HepG2 (cell line): Measurements from ENCODE around the gene SIGLEC14.

Experiments
- ATF1 ChIP-seq: IDR thresholded peaks from 2 replicates; pipeline ENCODE4 v1.6.1; 2016; ENCODE audit warnings: mild to moderate bottlenecking, control low read depth
- SP2 ChIP-seq: sonication (generic); formaldehyde crosslinking; IDR thresholded peaks from 2 replicates; pipeline ENCODE4 v1.5.1; 2020; ENCODE audit warnings: mild to moderate bottlenecking, missing genetic modification reagents
- ZNF660 ChIP-seq: sonication (generic); formaldehyde crosslinking; IDR thresholded peaks from 2 replicates; pipeline ENCODE4 v1.5.1; 2020; ENCODE audit warnings: mild to moderate bottlenecking, low read depth, missing genetic modification reagents, borderline replicate concordance

DNA sequence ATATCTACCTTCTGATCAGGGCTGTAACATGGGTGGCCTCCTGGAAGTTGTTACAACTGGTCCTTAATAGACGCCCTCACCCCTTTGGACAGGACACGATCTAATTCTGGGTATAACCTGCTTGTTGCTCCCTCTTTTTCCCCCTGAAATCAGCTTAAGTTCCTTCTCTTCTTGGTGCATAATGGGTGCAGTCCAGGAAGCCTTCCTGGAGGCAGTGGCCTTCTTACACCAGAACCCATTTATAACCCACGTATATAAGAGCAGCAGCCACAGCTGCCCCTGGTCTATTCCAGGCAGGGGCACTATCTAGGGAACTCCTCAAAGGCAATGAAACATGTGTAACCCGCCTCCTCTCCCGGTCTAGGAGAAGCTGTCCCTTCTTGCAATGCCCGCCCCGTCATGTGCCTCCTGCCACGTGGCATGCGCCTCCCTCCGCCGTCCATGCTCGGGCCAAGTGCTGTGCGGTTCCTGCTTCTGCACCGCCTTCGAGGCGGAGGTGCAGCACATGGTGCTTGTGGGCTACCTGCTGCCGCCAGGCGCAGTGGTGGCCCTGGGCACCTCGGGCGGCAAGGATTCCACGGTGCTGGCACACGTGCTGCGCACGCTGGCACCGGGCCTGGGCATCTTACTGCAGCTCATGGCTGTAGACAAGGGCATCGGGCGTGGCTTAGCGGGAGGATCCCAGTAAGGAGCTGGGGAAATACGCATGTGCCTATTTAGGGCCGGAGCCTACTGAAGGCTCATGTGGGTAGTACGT, 48.3 kb downstream of the SIGLEC14 start:
- no peak for TF ChIP-seq SP2
- no peak for TF ChIP-seq ZNF660 (CRISPR knock-in tag)
- no peak for TF ChIP-seq ATF1 (CRISPR knock-in tag)
